ENCODE data around the gene GASK1A.

DNA sequence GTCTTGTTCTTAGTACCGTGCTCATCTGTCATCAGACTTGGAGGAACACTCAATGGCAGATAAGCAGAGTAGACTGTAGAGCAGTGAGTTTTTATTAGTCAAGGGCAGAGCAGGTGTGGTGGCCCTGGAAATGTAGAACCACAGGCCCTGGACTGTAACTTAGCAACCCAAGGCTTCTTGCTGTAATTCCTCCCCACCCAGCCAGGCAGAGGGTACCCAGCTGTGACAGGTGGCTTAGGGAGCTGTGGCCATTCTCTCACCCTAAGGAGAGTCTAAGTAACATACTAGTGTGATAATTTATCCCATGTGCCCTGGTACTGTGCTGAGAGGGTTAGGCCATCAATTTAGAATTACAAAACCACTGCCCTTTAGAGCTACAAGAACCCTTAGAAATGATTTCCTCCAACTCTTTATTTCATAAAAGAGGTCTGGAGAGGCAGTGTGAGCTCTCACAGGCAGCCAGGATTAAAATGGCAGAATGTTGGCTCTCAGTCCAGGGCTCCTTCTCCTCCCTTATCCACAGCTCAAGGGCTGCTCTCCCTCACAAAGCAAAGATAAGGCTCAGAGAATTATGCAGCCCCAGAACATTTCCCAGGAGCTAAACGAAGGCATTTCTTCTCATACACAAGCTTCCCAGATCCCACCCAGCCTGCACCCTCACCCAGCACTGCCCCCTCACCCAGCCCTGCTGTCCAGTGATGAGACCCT is 123.8 kb downstream of the GASK1A start:
- TF ChIP-seq, protein P1, sequence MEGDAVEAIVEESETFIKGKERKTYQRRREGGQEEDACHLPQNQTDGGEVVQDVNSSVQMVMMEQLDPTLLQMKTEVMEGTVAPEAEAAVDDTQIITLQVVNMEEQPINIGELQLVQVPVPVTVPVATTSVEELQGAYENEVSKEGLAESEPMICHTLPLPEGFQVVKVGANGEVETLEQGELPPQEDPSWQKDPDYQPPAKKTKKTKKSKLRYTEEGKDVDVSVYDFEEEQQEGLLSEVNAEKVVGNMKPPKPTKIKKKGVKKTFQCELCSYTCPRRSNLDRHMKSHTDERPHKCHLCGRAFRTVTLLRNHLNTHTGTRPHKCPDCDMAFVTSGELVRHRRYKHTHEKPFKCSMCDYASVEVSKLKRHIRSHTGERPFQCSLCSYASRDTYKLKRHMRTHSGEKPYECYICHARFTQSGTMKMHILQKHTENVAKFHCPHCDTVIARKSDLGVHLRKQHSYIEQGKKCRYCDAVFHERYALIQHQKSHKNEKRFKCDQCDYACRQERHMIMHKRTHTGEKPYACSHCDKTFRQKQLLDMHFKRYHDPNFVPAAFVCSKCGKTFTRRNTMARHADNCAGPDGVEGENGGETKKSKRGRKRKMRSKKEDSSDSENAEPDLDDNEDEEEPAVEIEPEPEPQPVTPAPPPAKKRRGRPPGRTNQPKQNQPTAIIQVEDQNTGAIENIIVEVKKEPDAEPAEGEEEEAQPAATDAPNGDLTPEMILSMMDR (IDR thresholded peaks at IDR 0.05; ENCODE audit: low read depth, low read length), result no peak
- no peak for TF ChIP-seq MYC (IDR thresholded peaks at IDR 0.05; ENCODE audit: low read depth, low read length)
